ENCODE measurements around the gene BCL2L2. TPM values are rescaled to one million over a fixed set of nuclear protein-coding genes. Genes with fewer than 3 reads are reported as not detected.

The BCL2L2 gene
- total and polyA plus RNA-seq, 9 of the 15 experiments (the other 6 are each of a cell fraction or from before 2014, with no cell fraction given): 2.6 to 32.5 (median 14.7) TPM

GRCh38 chr14:23335623-23336022 lies 29.0 kb downstream of the BCL2L2 start (continued):
- no peak for TF ChIP-seq HDAC2 (IDR thresholded peaks at IDR 0.05)
- TF ChIP-seq MGA (IDR thresholded peaks at IDR 0.05): peak; percentile 52
- no peak for TF ChIP-seq MEF2D (tag; conservative IDR thresholded peaks at IDR 0.05; ENCODE audit: low read depth)
- no peak for TF ChIP-seq DNMT1 (IDR thresholded peaks at IDR 0.05)
- TF ChIP-seq PCBP1 (IDR thresholded peaks at IDR 0.05; ENCODE audit: low read depth, low read length, poor library complexity, severe bottlenecking): no peak
- no peak for TF ChIP-seq CBX3 (IDR thresholded peaks at IDR 0.05; ENCODE audit: borderline replicate concordance in 1 of 2, low read length in 2 of 2)
- TF ChIP-seq FOXJ2 (tag; IDR thresholded peaks at IDR 0.05): no peak
- no peak for TF ChIP-seq AFF4 (CRISPR knock-in tag; IDR thresholded peaks at IDR 0.05)
- TF ChIP-seq ARID1B (IDR thresholded peaks at IDR 0.05): 0 out of 2 replicates have a peak, but pooled peaks have one; percentile 41
- TF ChIP-seq NCOR1 (IDR thresholded peaks at IDR 0.05): peak; percentile 15; the same call in 1 of the 2 replicates
- no peak for TF ChIP-seq HINFP (tag; conservative IDR thresholded peaks at IDR 0.05; ENCODE audit: low read depth)
- peak; percentile 51 to 55; a peak in 3 of 4 replicates for TF ChIP-seq KDM1A (IDR thresholded peaks at IDR 0.05)

Data from K562 (cell line).